Panc1 (cell line): ENCODE measurements around the gene PTTG1IP2. TPM values are rescaled to one million over a fixed set of nuclear protein-coding genes. Genes with fewer than 3 reads are reported as not detected.

Experiments used
- ATAC-seq: fragments of 200-7000 bp; cut with Tn5 transposase; 2 replicates; pipeline ENCODE4 v1.9.1; 2020; ENCODE audit warnings: mild to moderate bottlenecking, moderate library complexity
- BruUV-seq: library from RNA; stranded (reverse); fragments of 400-500 nt; replicated peaks from 2 replicates; lab custom pipeline; 2021; lab: Mats Ljungman, UMichigan
- CTCF ChIA-PET: fragments of 300-600 bp; sonication (Branson Sonifier 250); formaldehyde crosslinking; loops from one replicate; lab custom pipeline; 2022; ENCODE audit warnings: antibody characterized with exemption; lab: Charles Lee
- POLR2A ChIA-PET: fragments of 300-600 bp; sonication (Branson Sonifier 250); formaldehyde crosslinking; loops from one replicate; lab custom pipeline; 2022; ENCODE audit warnings: antibody characterized with exemption; lab: Charles Lee
- DNase-seq: peaks from one replicate; pipeline ENCODE4 v3.0.0-alpha.2; 2010; ENCODE audit warnings: low read depth, low spot score
- H3K27ac ChIP-seq: 2 replicates; pipeline ENCODE4 v1.5.1; 2011; ENCODE audit warnings: mild to moderate bottlenecking, low read length, inconsistent platforms
- H3K27me3 ChIP-seq: fragments of 200-500 bp; sonication (Bioruptor generic); 2 replicates; pipeline ENCODE4 v1.6.0; 2014; ENCODE audit warnings: low read length, inconsistent platforms; ENCODE audit not compliant: control insufficient read depth, insufficient read depth
- H3K36me3 ChIP-seq: fragments of 200-500 bp; sonication (Bioruptor generic); 2 replicates; pipeline ENCODE4 v1.5.1; 2014; ENCODE audit warnings: inconsistent platforms, mild to moderate bottlenecking, low read length, moderate library complexity; ENCODE audit not compliant: control insufficient read depth, insufficient read depth
- H3K4me1 ChIP-seq: 2 replicates; pipeline ENCODE4 v1.5.1; 2011; ENCODE audit warnings: inconsistent platforms, mild to moderate bottlenecking, low read length, moderate library complexity; ENCODE audit not compliant: control insufficient read depth, insufficient read depth
- H3K4me3 ChIP-seq, 2 experiments: 2 replicates each; pipeline ENCODE4 v1.5.1; 2011 to 2012; ENCODE audit warnings: low read depth in 2 of 2, low read length in 2 of 2, mild to moderate bottlenecking in 2 of 2, inconsistent platforms in 1 of 2, moderate library complexity in 1 of 2
- H3K9me3 ChIP-seq: fragments of 200-500 bp; sonication (Bioruptor generic); 2 replicates; pipeline ENCODE4 v1.5.1; 2014; ENCODE audit warnings: low read depth, mild to moderate bottlenecking, inconsistent platforms, low read length, moderate library complexity; ENCODE audit not compliant: control insufficient read depth, insufficient read depth
- CTCF ChIP-seq: fragments of 450-650 bp; IDR thresholded peaks from 2 replicates; pipeline ENCODE4 v1.5.1; 2017; ENCODE audit warnings: mild to moderate bottlenecking
- POLR2AphosphoS5 ChIP-seq: IDR thresholded peaks from 2 replicates; pipeline ENCODE4 v1.6.1; 2012; ENCODE audit warnings: mild to moderate bottlenecking, low read depth, low read length, moderate library complexity
- REST ChIP-seq, 2 experiments: IDR thresholded peaks; 2 replicates each; pipeline ENCODE4 v1.6.1; 2011 to 2012; ENCODE audit warnings: low read depth in 2 of 2, control low read depth in 1 of 2, low read length in 1 of 2, mild to moderate bottlenecking in 1 of 2, moderate library complexity in 1 of 2; ENCODE audit not compliant: insufficient read depth in 1 of 2
- SIN3A ChIP-seq: IDR thresholded peaks from 2 replicates; pipeline ENCODE4 v1.6.1; 2012; ENCODE audit warnings: low read depth, mild to moderate bottlenecking, low read length, moderate library complexity, borderline replicate concordance; ENCODE audit not compliant: insufficient read depth
- TCF7L2 ChIP-seq: IDR thresholded peaks from 2 replicates; pipeline ENCODE4 v1.6.1; 2011; ENCODE audit warnings: mild to moderate bottlenecking, low read depth, low read length, inconsistent platforms
- in situ Hi-C: cut with HindIII; loops from 2 replicates; pipeline ENCODE4 v1.10.0; 2016; ENCODE audit warnings: low sequenced_read_pairs, low pct_unique_long_range_greater_than_20kb
- intact Hi-C: fragments of 100-400 bp; cut with micrococcal nuclease; formaldehyde crosslinking; loops from one replicate; pipeline ENCODE4 v1.10.0; 2022; ENCODE audit not compliant: unreplicated experiment
- total RNA-seq: library from RNA; stranded (reverse); gene quantifications from one replicate; pipeline ENCODE4 v1.2.1, GENCODE V29; 2021; ENCODE audit not compliant: unreplicated experiment

Gene PTTG1IP2
- total RNA-seq, 1 experiment from 2014 or later, result not detected

DNA sequence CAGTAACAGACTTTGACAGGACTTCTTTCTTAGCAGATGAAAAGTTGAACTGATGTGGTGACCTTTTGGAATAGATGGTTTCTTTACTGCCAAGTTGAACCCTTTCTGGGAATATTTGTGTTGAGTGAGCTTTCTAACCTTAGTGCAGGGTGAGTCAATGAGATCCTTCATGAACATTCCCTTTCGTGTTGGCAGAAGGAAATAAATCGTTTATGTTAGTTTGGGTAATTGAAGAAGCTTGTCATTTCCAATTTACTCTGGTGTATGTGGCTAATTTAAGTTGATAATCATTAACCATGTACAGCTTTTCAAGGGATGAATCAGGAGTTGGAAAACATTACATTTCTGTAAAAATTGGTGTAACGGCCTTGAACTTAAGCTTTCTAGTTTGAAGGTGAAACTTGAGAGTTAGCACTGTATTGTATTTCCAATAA, 43.4 kb downstream of the PTTG1IP2 start:
- Histone ChIP-seq H3K27ac (no peak overlapping the region), H3K9me3 (no peaks in the 10 kb centered on the region), H3K27me3 (no peaks in the 10 kb centered on the region), H3K36me3 (no peaks in the 10 kb centered on the region), H3K4me1 (no peaks in the 10 kb centered on the region), H3K4me3 (no peak overlapping the region)
- CTCF ChIA-PET, result no interaction called here
- in situ Hi-C loops (no loop called here), intact Hi-C loops (no loop called here)
- TF ChIP-seq CTCF, result no peak
- TF ChIP-seq SIN3A, result no peak
- no peak for TF ChIP-seq TCF7L2
- TF ChIP-seq REST (IDR thresholded peaks at IDR 0.05; ENCODE audit: insufficient read depth in 1 of 2, low read depth in 2 of 2, low read length in 1 of 2), result no peak
- POLR2A ChIA-PET, result no interaction called here
- ATAC-seq (no peak), DNase-seq (no peak)
- no TSS peak for BruUV-seq

DNA sequence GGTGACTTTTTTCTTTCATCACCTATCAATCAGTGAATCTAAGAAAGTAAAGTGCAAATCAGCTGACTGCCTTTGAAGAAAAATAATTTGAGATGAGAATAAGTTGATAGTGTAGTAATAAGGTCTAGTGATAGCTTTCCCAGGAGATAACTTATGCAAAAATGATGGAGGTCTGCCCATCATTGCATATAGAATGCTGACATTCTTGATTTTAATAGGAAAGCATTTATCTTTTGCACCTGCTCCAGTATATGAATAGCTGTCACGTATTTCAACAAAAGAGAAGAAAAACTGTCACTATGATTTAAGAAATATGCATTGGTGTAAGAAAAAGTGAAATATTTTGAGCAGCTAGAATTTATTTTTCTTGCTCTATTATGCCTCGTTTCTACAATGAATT, 46.8 kb downstream of the PTTG1IP2 start:
- no TSS peak for BruUV-seq
- no peak for DNase-seq
- no peak for ATAC-seq
- POLR2A ChIA-PET, result no interaction called here
- Histone ChIP-seq H3K36me3 (no peaks in the 10 kb centered on the region), H3K27ac (no peak overlapping the region), H3K27me3 (no peaks in the 10 kb centered on the region), H3K9me3 (no peaks in the 10 kb centered on the region), H3K4me1 (no peaks in the 10 kb centered on the region), H3K4me3 (no peak overlapping the region)
- TF ChIP-seq REST (IDR thresholded peaks at IDR 0.05; ENCODE audit: insufficient read depth in 1 of 2, low read depth in 2 of 2, low read length in 1 of 2) (no peak), CTCF (no peak), SIN3A (no peak), POLR2AphosphoS5 (no peak)
- CTCF ChIA-PET, result no interaction called here
- in situ Hi-C loops (no loop called here), intact Hi-C loops (no loop called here)
